ENCODE measurements around the gene FNDC7.

FNDC7 gene

GRCh38 chr1:108704496-108704895, 8.2 kb upstream of the FNDC7 start:
- TF ChIP-seq EZH2phosphoT487 (IDR thresholded peaks at IDR 0.05; ENCODE audit: low read depth) (no peak), CTCF (IDR thresholded peaks at IDR 0.05; ENCODE audit: low read depth, low read length) (no peak)
- no peaks in the 10 kb centered on the region for H3K79me2 ChIP-seq (ENCODE audit: low read length)
- H4K20me1 ChIP-seq (ENCODE audit: insufficient read depth, low read length), result no peaks in the 10 kb centered on the region; the same call in 1 of the 2 replicates
- H3K4me2 ChIP-seq (ENCODE audit: low read length), result no peak overlapping the region
- H3K27ac ChIP-seq (ENCODE audit: low read length), result no peak overlapping the region
- no peaks in the 10 kb centered on the region for H3K9me3 ChIP-seq (ENCODE audit: insufficient read depth, low read length)
- no peak overlapping the region for H3K4me3 ChIP-seq (ENCODE audit: low read length)
- H3K4me1 ChIP-seq (ENCODE audit: low read length), result no peaks in the 10 kb centered on the region
- H3K27me3 ChIP-seq (ENCODE audit: low read depth, low read length), result no peaks in the 10 kb centered on the region
- H2AFZ ChIP-seq (ENCODE audit: low read depth, low read length), result no peak overlapping the region
- no peak overlapping the region for H3K9ac ChIP-seq (ENCODE audit: low read length)
- H3K36me3 ChIP-seq (replicated peaks; ENCODE audit: low read depth, low read length), result peaks cover 21% of the 10 kb centered on the region

- H3K27me3 ChIP-seq (ENCODE audit: low read depth, low read length), result no peaks in the 10 kb centered on the region
- H3K9ac ChIP-seq (ENCODE audit: low read length), result no peak overlapping the region
- no peaks in the 10 kb centered on the region for H3K79me2 ChIP-seq (ENCODE audit: low read length)
- H3K4me1 ChIP-seq (ENCODE audit: low read length), result no peaks in the 10 kb centered on the region
- no peak overlapping the region for H3K4me2 ChIP-seq (ENCODE audit: low read length)
- H3K9me3 ChIP-seq (ENCODE audit: insufficient read depth, low read length), result no peaks in the 10 kb centered on the region
- H4K20me1 ChIP-seq (ENCODE audit: insufficient read depth, low read length), result no peaks in the 10 kb centered on the region; the same call in 1 of the 2 replicates
- H3K36me3 ChIP-seq (replicated peaks; ENCODE audit: low read depth, low read length), result peaks cover 3% of the 10 kb centered on the region
- H3K4me3 ChIP-seq (ENCODE audit: low read length), result no peak overlapping the region
- TF ChIP-seq CTCF (IDR thresholded peaks at IDR 0.05; ENCODE audit: low read depth, low read length), result no peak
- TF ChIP-seq EZH2phosphoT487 (IDR thresholded peaks at IDR 0.05; ENCODE audit: low read depth), result no peak
- H2AFZ ChIP-seq (ENCODE audit: low read depth, low read length), result no peak overlapping the region
- H3K27ac ChIP-seq (ENCODE audit: low read length), result no peak overlapping the region
Measured at GRCh38 chr1:108706643-108707042, 6.1 kb upstream of the FNDC7 start.

- H4K20me1 ChIP-seq (ENCODE audit: insufficient read depth, low read length), result no peaks in the 10 kb centered on the region
- no peak overlapping the region for H2AFZ ChIP-seq (ENCODE audit: low read depth, low read length)
- H3K9ac ChIP-seq (ENCODE audit: low read length), result no peak overlapping the region
- H3K4me2 ChIP-seq (ENCODE audit: low read length), result no peak overlapping the region
- no peaks in the 10 kb centered on the region for H3K9me3 ChIP-seq (ENCODE audit: insufficient read depth, low read length)
- H3K4me1 ChIP-seq (ENCODE audit: low read length), result no peaks in the 10 kb centered on the region
- H3K27me3 ChIP-seq (ENCODE audit: low read depth, low read length), result no peaks in the 10 kb centered on the region
- no peak overlapping the region for H3K4me3 ChIP-seq (ENCODE audit: low read length)
- peak; percentile 33 for TF ChIP-seq CTCF (IDR thresholded peaks at IDR 0.05; ENCODE audit: low read depth, low read length)
- TF ChIP-seq EZH2phosphoT487 (IDR thresholded peaks at IDR 0.05; ENCODE audit: low read depth), result no peak
- no peaks in the 10 kb centered on the region for H3K36me3 ChIP-seq (replicated peaks; ENCODE audit: low read depth, low read length)
- no peak overlapping the region for H3K27ac ChIP-seq (ENCODE audit: low read length)
- no peaks in the 10 kb centered on the region for H3K79me2 ChIP-seq (ENCODE audit: low read length)
Measured at GRCh38 chr1:108708691-108709660, 3.7 kb upstream of the FNDC7 start.

GRCh38 chr1:108715932-108716331, 3.2 kb downstream of the FNDC7 start:
- H3K9me3 ChIP-seq (ENCODE audit: insufficient read depth, low read length), result no peaks in the 10 kb centered on the region
- no peaks in the 10 kb centered on the region for H3K79me2 ChIP-seq (ENCODE audit: low read length)
- no peak overlapping the region for H3K4me2 ChIP-seq (ENCODE audit: low read length)
- H3K36me3 ChIP-seq (replicated peaks; ENCODE audit: low read depth, low read length), result no peaks in the 10 kb centered on the region
- no peak overlapping the region for H2AFZ ChIP-seq (ENCODE audit: low read depth, low read length)
- no peaks in the 10 kb centered on the region for H3K27me3 ChIP-seq (ENCODE audit: low read depth, low read length)
- no peak for TF ChIP-seq EZH2phosphoT487 (IDR thresholded peaks at IDR 0.05; ENCODE audit: low read depth)
- no peak for TF ChIP-seq CTCF (IDR thresholded peaks at IDR 0.05; ENCODE audit: low read depth, low read length)
- H3K9ac ChIP-seq (ENCODE audit: low read length), result no peak overlapping the region
- no peaks in the 10 kb centered on the region for H3K4me1 ChIP-seq (ENCODE audit: low read length)
- no peak overlapping the region for H3K27ac ChIP-seq (ENCODE audit: low read length)
- no peaks in the 10 kb centered on the region for H4K20me1 ChIP-seq (ENCODE audit: insufficient read depth, low read length)
- H3K4me3 ChIP-seq (ENCODE audit: low read length), result no peak overlapping the region

Data from OCI-LY3 (cell line).